Fibroblast of skin of right biceps (primary cell): ENCODE results near the gene RAB17.
"Not testable (repeated sequence)": the region's sequence is repeated elsewhere in the genome, so short reads cannot be mapped to it uniquely, and the experiment has no call there.

Source experiments
- DNase-seq: peaks from one replicate; pipeline ENCODE4 v3.0.0-alpha.2; 2013

Gene RAB17

GRCh38 chr2:237623428-237624403, 33.2 kb upstream of the RAB17 start:
- peak; percentile 49 for DNase-seq

- DNase-seq = peak; percentile 63
Measured at GRCh38 chr2:237618449-237618848, 27.9 kb upstream of the RAB17 start.

GRCh38 chr2:237617587-237617982, 27.1 kb upstream of the RAB17 start:
- no peak for DNase-seq

- DNase-seq = peak; percentile 92
Measured at GRCh38 chr2:237616734-237617586, 26.4 kb upstream of the RAB17 start.

GRCh38 chr2:237616373-237616733, 25.8 kb upstream of the RAB17 start:
- DNase-seq = no peak

- no peak for DNase-seq
Measured at GRCh38 chr2:237615631-237616249, 25.2 kb upstream of the RAB17 start.

- peak; percentile 52 for DNase-seq
Measured at GRCh38 chr2:237614151-237614720, 23.7 kb upstream of the RAB17 start.

GRCh38 chr2:237613679-237614078, 23.1 kb upstream of the RAB17 start:
- no peak for DNase-seq

GRCh38 chr2:237612527-237613357, 22.2 kb upstream of the RAB17 start:
- no peak for DNase-seq

- DNase-seq = not testable (repeated sequence)
Measured at GRCh38 chr2:237606522-237606921, 16.0 kb upstream of the RAB17 start.

- peak; percentile 43 for DNase-seq
Measured at GRCh38 chr2:237604960-237605359, 14.4 kb upstream of the RAB17 start.

- no peak for DNase-seq
Measured at GRCh38 chr2:237604391-237604790, 13.9 kb upstream of the RAB17 start.

GRCh38 chr2:237603718-237604362, 13.3 kb upstream of the RAB17 start:
- DNase-seq = peak; percentile 65

- DNase-seq = no peak
Measured at GRCh38 chr2:237603049-237603717, 12.6 kb upstream of the RAB17 start.

GRCh38 chr2:237602409-237602808, 11.9 kb upstream of the RAB17 start:
- DNase-seq = no peak

GRCh38 chr2:237601453-237602116, 11.1 kb upstream of the RAB17 start:
- no peak for DNase-seq

- peak; percentile 78 for DNase-seq
Measured at GRCh38 chr2:237600205-237600846, 9.8 kb upstream of the RAB17 start.

- no peak for DNase-seq
Measured at GRCh38 chr2:237599465-237600110, 9.1 kb upstream of the RAB17 start.
